ENCODE measurements around the gene PAM16. TPM values are rescaled to one million over a fixed set of nuclear protein-coding genes. Genes with fewer than 3 reads are reported as not detected.

Gene PAM16
- total and polyA plus RNA-seq, 2 of the 8 experiments (the other 6 are each of a cell fraction or from before 2014, with no cell fraction given) = 78.3 to 198 TPM

- no peaks in the 10 kb centered on the region for H3K23me2 ChIP-seq (ENCODE audit: low read depth, low read length)
- H4K8ac ChIP-seq (ENCODE audit: extremely low read depth, insufficient read depth, low read length) = no peak overlapping the region
- H2AFZ ChIP-seq (ENCODE audit: low read length) = no peak overlapping the region
- no peak overlapping the region for H3K56ac ChIP-seq (replicated peaks; ENCODE audit: insufficient read length, low read depth, low read length)
- CTCF ChIA-PET (ENCODE audit: partially characterized antibody) = interaction anchor here (0.6 to 17.1 kb wide), 21 partner anchors 10 to 793 kb away, joined by 3 to 211 read pairs (median 4); partner anchors contain the start of gene PAM16
- no peaks in the 10 kb centered on the region; a peak in 2 of 7 replicates for H3K4me1 ChIP-seq (replicated peaks in 1 of 4; ENCODE audit: control insufficient read depth in 3 of 4, insufficient read depth in 4 of 4, low read length in 3 of 4)
- peaks cover 22 to 26% of the 10 kb centered on the region in 2 experiments for H4K20me1 ChIP-seq (replicated peaks in 1 of 2; ENCODE audit: control insufficient read depth in 1 of 2, insufficient read depth in 2 of 2, low read length in 2 of 2)
- no peak overlapping the region for H2BK12ac ChIP-seq (ENCODE audit: low read depth, low read length)
- no peak overlapping the region for H3K27ac ChIP-seq (ENCODE audit: low read depth, low read length)
- POLR2A ChIA-PET (ENCODE audit: partially characterized antibody) = interaction anchor here (0.6 to 16.2 kb wide), 12 partner anchors 10 to 535 kb away, joined by 3 to 154 read pairs (median 4); partner anchors contain the start of gene PAM16
- H4K5ac ChIP-seq (ENCODE audit: insufficient read length, low read depth, low read length) = no peak overlapping the region
- peaks cover 0 to 16% of the 10 kb centered on the region in 2 experiments; a peak in 3 of 4 replicates for H3K79me2 ChIP-seq (ENCODE audit: control insufficient read depth in 1 of 2, insufficient read depth in 2 of 2, low read length in 2 of 2)
- no peak overlapping the region for H2BK20ac ChIP-seq (ENCODE audit: low read length)
- no peak overlapping the region for H2BK120ac ChIP-seq (replicated peaks; ENCODE audit: low read depth, low read length)
- no peak overlapping the region for H3K18ac ChIP-seq (ENCODE audit: extremely low read depth, low read length)
- no peak for DNase-seq (ENCODE audit: low read depth in 1 of 2, low spot score in 2 of 2)
- no peak overlapping the region for H3K14ac ChIP-seq (ENCODE audit: insufficient read length)
- H3K27me3 ChIP-seq (replicated peaks in 1 of 4; ENCODE audit: control insufficient read depth in 3 of 4, extremely low read depth in 1 of 4, insufficient read depth in 3 of 4, low read length in 3 of 4) = no peaks in the 10 kb centered on the region
- no peak for FAIRE-seq
- H3K23ac ChIP-seq (ENCODE audit: insufficient read length) = no peak overlapping the region
- peaks cover 3% of the 10 kb centered on the region for H3K79me1 ChIP-seq (ENCODE audit: low read depth, low read length)
- 95% methylated on average over 9 of the region's 10 CpGs; no CpG with 5 or more reads in 1 of the 2 experiments for WGBS, 2 experiments (ENCODE audit: extremely low coverage in 1 of 2, insufficient coverage in 1 of 2, insufficient read length in 1 of 2, insufficient replicate concordance in 2 of 2, low coverage in 1 of 2, low lambda C conversion rate in 2 of 2, missing lambda C conversion rate in 1 of 2)
- no peak overlapping the region for H3K9ac ChIP-seq (replicated peaks in 1 of 4; ENCODE audit: extremely low read depth in 1 of 4, low read depth in 3 of 4, low read length in 3 of 4)
- no peak overlapping the region for H3K4me3 ChIP-seq (ENCODE audit: extremely low read depth in 1 of 4, insufficient read depth in 2 of 4, low read depth in 3 of 4, low read length in 4 of 4)
- H3K9me3 ChIP-seq (ENCODE audit: insufficient read depth in 2 of 2, low read depth in 1 of 2, low read length in 1 of 2) = no peaks in the 10 kb centered on the region
- no peak overlapping the region for H4K91ac ChIP-seq (replicated peaks; ENCODE audit: insufficient read length, low read length)
- H3K4me2 ChIP-seq (ENCODE audit: insufficient read depth in 1 of 2, low read depth in 2 of 2, low read length in 2 of 2) = no peak overlapping the region
- H3K36me3 ChIP-seq (ENCODE audit: control insufficient read depth in 2 of 4, insufficient read depth in 4 of 4, low read length in 3 of 4) = peaks cover 0 to 15% (median 9%) of the 10 kb centered on the region in 4 experiments; a peak in 4 of 8 replicates
- no peak overlapping the region for H2BK5ac ChIP-seq (ENCODE audit: low read depth, low read length)
- H2AK5ac ChIP-seq (ENCODE audit: low read depth, low read length) = no peak overlapping the region
- H3K4ac ChIP-seq (replicated peaks; ENCODE audit: insufficient read length, low read depth, low read length) = no peak overlapping the region
- no peak overlapping the region for H2BK15ac ChIP-seq (ENCODE audit: low read length)
- no peak for TF ChIP-seq SRF (IDR thresholded peaks at IDR 0.05; ENCODE audit: low read depth, low read length)
- no peak for TF ChIP-seq ZNF274 (IDR thresholded peaks at IDR 0.05; ENCODE audit: borderline replicate concordance, extremely low read depth, low read length)
Observed at GRCh38 chr16:4339455-4339854, 11.7 kb downstream of the PAM16 start.
